ENCODE results near the gene KCNB1.

DNA sequence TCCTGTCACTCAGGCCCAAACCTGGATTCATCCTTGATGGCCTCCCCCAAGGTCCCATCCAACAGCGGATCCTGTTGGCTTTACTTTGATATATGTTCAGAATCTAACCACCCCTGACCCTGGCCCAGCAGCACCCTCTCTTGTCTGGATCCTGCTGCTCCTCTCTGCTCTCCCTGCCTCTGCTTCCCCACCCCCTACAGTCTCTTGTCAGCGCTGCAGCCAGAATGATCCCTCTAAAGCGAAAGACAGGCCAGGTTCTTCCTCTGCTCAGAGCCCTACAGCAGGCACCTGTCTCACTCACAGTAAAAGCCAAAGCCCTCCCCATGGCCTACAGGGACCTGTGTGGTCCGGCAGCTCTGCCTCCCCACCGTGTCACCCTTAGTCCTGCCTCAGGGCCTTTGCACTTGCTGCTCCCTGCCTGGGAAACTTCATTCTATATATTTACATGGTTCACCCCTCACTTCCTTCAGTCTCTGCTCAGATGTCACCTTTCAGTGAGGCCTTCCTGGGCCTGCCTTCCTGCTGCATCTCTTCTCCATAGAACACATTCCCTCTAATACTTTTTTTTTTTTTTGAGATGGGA is 37.4 kb upstream of the KCNB1 start:
- no peak for TF ChIP-seq POLR2A (IDR thresholded peaks at IDR 0.05)
- TF ChIP-seq, protein P1, sequence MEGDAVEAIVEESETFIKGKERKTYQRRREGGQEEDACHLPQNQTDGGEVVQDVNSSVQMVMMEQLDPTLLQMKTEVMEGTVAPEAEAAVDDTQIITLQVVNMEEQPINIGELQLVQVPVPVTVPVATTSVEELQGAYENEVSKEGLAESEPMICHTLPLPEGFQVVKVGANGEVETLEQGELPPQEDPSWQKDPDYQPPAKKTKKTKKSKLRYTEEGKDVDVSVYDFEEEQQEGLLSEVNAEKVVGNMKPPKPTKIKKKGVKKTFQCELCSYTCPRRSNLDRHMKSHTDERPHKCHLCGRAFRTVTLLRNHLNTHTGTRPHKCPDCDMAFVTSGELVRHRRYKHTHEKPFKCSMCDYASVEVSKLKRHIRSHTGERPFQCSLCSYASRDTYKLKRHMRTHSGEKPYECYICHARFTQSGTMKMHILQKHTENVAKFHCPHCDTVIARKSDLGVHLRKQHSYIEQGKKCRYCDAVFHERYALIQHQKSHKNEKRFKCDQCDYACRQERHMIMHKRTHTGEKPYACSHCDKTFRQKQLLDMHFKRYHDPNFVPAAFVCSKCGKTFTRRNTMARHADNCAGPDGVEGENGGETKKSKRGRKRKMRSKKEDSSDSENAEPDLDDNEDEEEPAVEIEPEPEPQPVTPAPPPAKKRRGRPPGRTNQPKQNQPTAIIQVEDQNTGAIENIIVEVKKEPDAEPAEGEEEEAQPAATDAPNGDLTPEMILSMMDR (IDR thresholded peaks at IDR 0.05): no peak
- no peak for TF ChIP-seq EP300 (IDR thresholded peaks at IDR 0.05)

All from tibial nerve (tissue), 4 donors.